Tibial artery (tissue), 4 donors: ENCODE results near the gene XRCC3.

Experiments used
- DNase-seq, 2 donors: peaks; one replicate each; pipeline ENCODE4 v3.0.0-alpha.2; 2019
- H3K27ac ChIP-seq, 2 donors: fragments of 200-600 bp; sonication (generic) in 1 of 2; 1 replicate in 1 of 2; 2 replicates in 1 of 2; pipeline ENCODE4 v1.5.1; 2018 to 2019; ENCODE audit warnings: mild to moderate bottlenecking in 1 of 2
- H3K27me3 ChIP-seq, 2 donors: fragments of 200-600 bp; sonication (generic) in 1 of 2; one replicate each; pipeline versions ENCODE4 v1.5.1 to v1.6.0; 2016 to 2019
- H3K36me3 ChIP-seq, 3 donors: fragments of 200-600 bp; sonication (generic) in 2 of 3; one replicate each; pipeline ENCODE4 v1.5.1; 2016 to 2019; ENCODE audit warnings: mild to moderate bottlenecking in 2 of 3
- H3K4me1 ChIP-seq, 4 donors: fragments of 200-600 bp; sonication (generic) in 2 of 4; 1 replicate in 3 of 4; 2 replicates in 1 of 4; pipeline ENCODE4 v1.5.1; 2016 to 2019
- H3K4me3 ChIP-seq, 2 donors: fragments of 200-600 bp; sonication (generic) in 1 of 2; 1 replicate in 1 of 2; 2 replicates in 1 of 2; pipeline ENCODE4 v1.5.1; 2018 to 2019; ENCODE audit warnings: mild to moderate bottlenecking in 2 of 2
- H3K9me3 ChIP-seq, 3 donors: fragments of 200-600 bp; sonication (generic) in 1 of 3; one replicate each; pipeline ENCODE4 v1.5.1; 2016 to 2019
- CTCF ChIP-seq, 2 experiments: fragments of 200-600 bp in 1 of 2; fragments of 450-650 bp in 1 of 2; IDR thresholded peaks; one replicate each; pipeline ENCODE4 v1.5.1; 2017 to 2019; ENCODE audit warnings: antibody characterized with exemption in 2 of 2, mild to moderate bottlenecking in 1 of 2, moderate library complexity in 1 of 2
- intact Hi-C: fragments of 100-400 bp; cut with DNase I; formaldehyde crosslinking; loops from one replicate; pipeline ENCODE4 v1.15.0; 2023; ENCODE audit warnings: low total_unique reads

XRCC3 gene

GRCh38 chr14:103651585-103651984 is 63.7 kb downstream of the XRCC3 start:
- H3K36me3 ChIP-seq = peaks cover 20 to 30% (median 22%) of the 10 kb centered on the region in 3 donors
- peak overlapping the region in 1 of 2 donors; percentile 49 for H3K27ac ChIP-seq
- no peak for TF ChIP-seq CTCF (IDR thresholded peaks at IDR 0.05)
- H3K27me3 ChIP-seq = no peaks in the 10 kb centered on the region
- no peak overlapping the region for H3K4me3 ChIP-seq
- peaks cover 0 to 86% (median 38%) of the 10 kb centered on the region in 4 donors for H3K4me1 ChIP-seq
- intact Hi-C loops = no loop called here
- DNase-seq = no peak
- no peaks in the 10 kb centered on the region for H3K9me3 ChIP-seq

GRCh38 chr14:103650213-103650612 is 65.0 kb downstream of the XRCC3 start:
- no peak for TF ChIP-seq CTCF (IDR thresholded peaks at IDR 0.05)
- no peak for DNase-seq
- H3K36me3 ChIP-seq = peaks cover 7 to 16% (median 8%) of the 10 kb centered on the region in 3 donors
- H3K27me3 ChIP-seq = no peaks in the 10 kb centered on the region
- H3K9me3 ChIP-seq = no peaks in the 10 kb centered on the region
- H3K4me1 ChIP-seq = peaks cover 0 to 88% (median 43%) of the 10 kb centered on the region in 4 donors
- intact Hi-C loops = no loop called here
- no peak overlapping the region for H3K4me3 ChIP-seq
- no peak overlapping the region for H3K27ac ChIP-seq

GRCh38 chr14:103649001-103649400 is 66.2 kb downstream of the XRCC3 start:
- Histone ChIP-seq H3K9me3 (no peaks in the 10 kb centered on the region), H3K36me3 (peaks cover 0 to 6% (median 0%) of the 10 kb centered on the region in 3 donors), H3K4me1 (peaks cover 0 to 88% (median 38%) of the 10 kb centered on the region in 4 donors), H3K4me3 (no peak overlapping the region), H3K27me3 (no peaks in the 10 kb centered on the region), H3K27ac (no peak overlapping the region)
- TF ChIP-seq CTCF (IDR thresholded peaks at IDR 0.05) = no peak
- intact Hi-C loops = no loop called here
- DNase-seq = no peak
